Brain microvascular endothelial cell (primary cell): ENCODE results near the gene C1QTNF12.
A peak's percentile ranks its signal among the peaks of the same experiment; 100 is the strongest.

Experiments used
- DNase-seq: peaks from one replicate; pipeline ENCODE4 v3.0.0-alpha.2; 2020
- H3K27ac ChIP-seq: fragments of 250-450 bp; sonication (Bioruptor Pico); 2 replicates; pipeline ENCODE4 v1.5.1; 2020; ENCODE audit warnings: mild to moderate bottlenecking, moderate library complexity
- H3K27me3 ChIP-seq: fragments of 250-450 bp; sonication (Bioruptor Pico); replicated peaks from 2 replicates; pipeline ENCODE4 v1.5.1; 2020; ENCODE audit warnings: mild to moderate bottlenecking
- H3K36me3 ChIP-seq: fragments of 250-450 bp; sonication (Bioruptor Pico); replicated peaks from 2 replicates; pipeline ENCODE4 v1.5.1; 2020; ENCODE audit warnings: mild to moderate bottlenecking
- H3K4me3 ChIP-seq: 2 replicates; pipeline ENCODE4 v1.5.1; 2011; ENCODE audit warnings: low read depth, mild to moderate bottlenecking, control low read depth, low read length, moderate library complexity
- in situ Hi-C: cut with HindIII; loops from 2 replicates; pipeline ENCODE4 v1.10.0; 2017; ENCODE audit warnings: low sequenced_read_pairs, low pct_ligation_motif_present
- TF ChIP-seq, protein P1 (sequence below): IDR thresholded peaks from 2 replicates; pipeline ENCODE4 v1.5.1; 2011; ENCODE audit warnings: low read depth, mild to moderate bottlenecking, moderate library complexity, low read length, control low read depth, inconsistent platforms; ENCODE audit errors: missing control alignments

C1QTNF12 gene

DNA sequence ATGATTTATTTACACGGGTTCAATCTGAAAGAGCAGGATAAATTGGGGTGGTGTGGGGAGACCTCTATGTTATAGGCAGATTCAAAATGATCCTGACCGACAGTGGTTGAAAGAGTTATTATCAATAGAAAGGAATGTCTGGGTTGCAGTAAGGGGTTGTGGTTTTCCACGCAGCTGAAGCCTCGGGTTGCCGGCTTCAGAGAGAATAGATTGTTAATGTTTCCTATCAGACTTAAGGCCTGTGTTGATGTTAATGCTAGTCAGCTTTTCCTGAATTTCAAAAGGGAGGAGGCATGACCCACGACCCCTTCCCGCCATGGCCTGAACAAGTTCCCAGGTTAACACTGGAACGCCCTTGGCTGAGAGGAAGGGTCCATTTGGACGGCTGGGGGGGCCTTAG is 29.3 kb upstream of the C1QTNF12 start:
- in situ Hi-C loops, result no loop called here

DNA sequence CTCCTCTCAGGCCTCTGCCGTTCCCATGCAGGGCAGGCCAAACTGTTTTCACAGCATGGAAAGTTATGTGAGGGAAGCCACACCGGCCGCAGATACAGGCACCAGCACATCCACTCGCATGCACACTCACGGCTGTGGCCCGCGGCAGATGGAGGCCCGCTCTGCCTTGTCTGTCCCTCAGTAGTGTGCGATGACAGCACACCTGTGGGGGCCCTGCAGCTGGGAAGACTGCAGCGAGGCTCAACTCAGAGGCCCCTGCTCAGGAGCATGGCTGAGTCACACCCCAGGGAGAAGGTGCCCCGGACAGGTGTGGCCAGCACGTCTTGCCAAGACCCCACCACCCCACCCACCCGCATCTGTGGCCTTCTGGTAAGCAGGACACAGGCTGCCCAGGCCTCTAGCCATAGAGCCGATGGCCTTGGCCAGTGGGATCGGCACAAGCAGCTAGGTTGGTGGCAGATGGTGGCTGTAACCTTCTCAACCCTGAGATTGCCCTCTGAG is 28.5 kb upstream of the C1QTNF12 start:
- Histone ChIP-seq H3K36me3 (peaks cover 9% of the 10 kb centered on the region), H3K27me3 (no peaks in the 10 kb centered on the region), H3K27ac (no peak overlapping the region), H3K4me3 (no peak overlapping the region)
- no peak for DNase-seq
- TF ChIP-seq, protein P1, sequence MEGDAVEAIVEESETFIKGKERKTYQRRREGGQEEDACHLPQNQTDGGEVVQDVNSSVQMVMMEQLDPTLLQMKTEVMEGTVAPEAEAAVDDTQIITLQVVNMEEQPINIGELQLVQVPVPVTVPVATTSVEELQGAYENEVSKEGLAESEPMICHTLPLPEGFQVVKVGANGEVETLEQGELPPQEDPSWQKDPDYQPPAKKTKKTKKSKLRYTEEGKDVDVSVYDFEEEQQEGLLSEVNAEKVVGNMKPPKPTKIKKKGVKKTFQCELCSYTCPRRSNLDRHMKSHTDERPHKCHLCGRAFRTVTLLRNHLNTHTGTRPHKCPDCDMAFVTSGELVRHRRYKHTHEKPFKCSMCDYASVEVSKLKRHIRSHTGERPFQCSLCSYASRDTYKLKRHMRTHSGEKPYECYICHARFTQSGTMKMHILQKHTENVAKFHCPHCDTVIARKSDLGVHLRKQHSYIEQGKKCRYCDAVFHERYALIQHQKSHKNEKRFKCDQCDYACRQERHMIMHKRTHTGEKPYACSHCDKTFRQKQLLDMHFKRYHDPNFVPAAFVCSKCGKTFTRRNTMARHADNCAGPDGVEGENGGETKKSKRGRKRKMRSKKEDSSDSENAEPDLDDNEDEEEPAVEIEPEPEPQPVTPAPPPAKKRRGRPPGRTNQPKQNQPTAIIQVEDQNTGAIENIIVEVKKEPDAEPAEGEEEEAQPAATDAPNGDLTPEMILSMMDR, result no peak
- in situ Hi-C loops, result no loop called here

More for the DNA sequence above, 29.3 kb upstream of the C1QTNF12 start:
- no peaks in the 10 kb centered on the region for H3K27me3 ChIP-seq
- H3K4me3 ChIP-seq, result no peak overlapping the region
- peaks cover 9% of the 10 kb centered on the region for H3K36me3 ChIP-seq
- DNase-seq, result peak; percentile 34
- TF ChIP-seq, protein P1, result no peak
- H3K27ac ChIP-seq, result no peak overlapping the region

DNA sequence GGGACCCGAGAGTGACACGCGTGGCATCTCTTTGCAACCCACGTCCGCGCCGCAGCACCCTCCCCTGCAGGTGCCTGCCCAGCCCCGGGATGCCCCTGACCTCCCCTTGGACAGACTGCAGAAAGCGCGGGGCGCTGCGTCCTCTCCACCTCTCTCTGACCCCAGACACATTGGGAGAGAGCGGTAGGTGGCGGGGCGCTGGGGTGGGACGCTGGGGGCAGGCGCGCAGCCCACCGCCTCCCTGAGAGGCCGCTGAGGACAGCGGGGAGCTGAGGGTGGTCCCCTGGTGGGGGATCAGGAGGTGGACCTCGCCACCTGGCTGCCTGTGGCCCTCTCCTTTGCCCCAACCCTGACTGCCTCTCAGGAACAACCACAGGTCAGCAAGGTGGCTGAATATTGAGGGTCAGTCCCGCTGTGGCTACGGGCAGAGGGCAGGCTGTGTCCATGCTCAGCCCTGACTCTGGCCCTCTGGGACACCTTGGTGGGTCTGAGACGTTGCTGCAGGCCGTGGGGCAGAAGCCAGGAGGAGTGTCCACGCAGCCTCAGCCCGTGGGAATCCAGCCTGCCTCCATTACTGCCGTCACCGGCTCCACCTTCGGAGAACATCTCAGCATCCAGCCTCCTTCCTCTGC is 27.9 kb upstream of the C1QTNF12 start:
- peaks cover 9% of the 10 kb centered on the region for H3K36me3 ChIP-seq
- DNase-seq, result no peak
- H3K4me3 ChIP-seq, result peak overlapping the region; percentile 66
- no peaks in the 10 kb centered on the region for H3K27me3 ChIP-seq
- H3K27ac ChIP-seq, result no peak overlapping the region
- in situ Hi-C loops, result no loop called here
- TF ChIP-seq, protein P1, result no peak

DNA sequence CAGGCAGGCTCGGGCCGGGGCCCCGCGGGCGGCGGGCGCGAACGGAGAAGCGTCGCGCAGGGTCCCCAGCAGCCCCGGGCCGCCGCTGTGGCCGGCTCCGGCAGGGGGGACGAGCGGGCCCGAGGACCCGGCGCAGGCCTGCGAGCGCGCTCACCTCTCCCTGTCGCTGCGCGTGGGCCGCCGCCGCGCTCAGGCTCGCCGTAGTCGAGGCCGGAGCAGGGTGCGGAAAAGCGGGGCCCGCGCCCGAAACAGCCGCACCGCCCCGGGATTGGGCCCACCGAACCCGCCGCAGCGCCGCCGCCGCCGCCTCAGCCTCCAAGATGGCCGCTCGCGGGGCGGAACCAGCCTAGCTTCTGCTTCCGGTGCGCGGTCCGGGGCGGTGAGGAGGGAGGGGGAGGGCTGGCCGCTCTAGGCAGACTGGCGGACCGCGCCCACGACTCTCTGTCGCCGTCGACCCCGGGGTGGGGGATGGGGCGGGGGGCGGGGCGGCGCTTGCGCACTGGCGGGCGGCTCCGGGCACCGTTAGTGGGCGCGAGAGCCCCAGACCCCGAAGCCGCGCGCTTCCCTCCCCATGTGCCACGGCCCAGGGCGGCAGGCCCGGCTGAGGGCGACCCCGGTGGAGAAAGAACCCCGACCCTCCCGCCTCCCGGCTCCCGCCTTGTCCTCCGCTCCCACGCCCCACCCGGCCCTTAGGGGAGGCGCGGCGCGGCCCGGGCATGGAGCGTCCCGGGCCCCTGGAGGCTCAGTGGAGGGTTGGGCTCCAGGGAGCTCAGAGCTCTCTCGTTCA is 27.2 kb upstream of the C1QTNF12 start, which contains the start of gene UBE2J2:
Gene UBE2J2, minus strand, starts transcription at position 343 of the 787 bp plus-strand sequence. CDS start 5,862 bp downstream, outside the sequence.
- in situ Hi-C loops, result no loop called here
- peak within 1 kb of the TSS; percentile 88 for H3K27ac ChIP-seq
- H3K36me3 ChIP-seq, result peaks cover 9% of the 10 kb centered on the region
- peak; percentile 82 for DNase-seq
- peak within 1 kb of the TSS; percentile 80 for H3K4me3 ChIP-seq
- TF ChIP-seq, protein P1, result no peak
- H3K27me3 ChIP-seq, result no peaks in the 10 kb centered on the region

DNA sequence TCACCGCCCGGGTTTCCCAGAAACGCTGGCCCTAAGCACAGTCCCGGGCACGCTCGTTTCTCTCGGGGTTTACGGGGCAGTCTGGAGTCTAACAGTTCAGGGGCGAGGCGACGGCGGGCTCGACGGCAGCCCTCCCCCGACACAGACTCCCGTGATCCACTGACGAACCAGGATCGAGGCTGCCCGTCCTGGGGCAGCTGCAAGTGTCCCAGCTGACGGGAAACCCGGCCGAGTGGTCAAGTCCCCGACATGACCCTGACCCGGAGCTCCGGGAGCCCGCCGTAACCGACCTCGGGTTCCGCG is 26.6 kb upstream of the C1QTNF12 start:
- no peak for DNase-seq
- peak overlapping the region; percentile 88 for H3K27ac ChIP-seq
- peak overlapping the region; percentile 80 for H3K4me3 ChIP-seq
- in situ Hi-C loops, result no loop called here
- no peaks in the 10 kb centered on the region for H3K27me3 ChIP-seq
- peaks cover 11% of the 10 kb centered on the region for H3K36me3 ChIP-seq
- TF ChIP-seq, protein P1, result no peak
